RWPE2 (cell line): ENCODE data around the gene OMG.
A peak's percentile ranks its signal among the peaks of the same experiment; 100 is the strongest.
"Not testable (repeated sequence)": the region's sequence is repeated elsewhere in the genome, so short reads cannot be mapped to it uniquely, and the experiment has no call there.

Experiments used
- ATAC-seq: fragments of 200-7000 bp; cut with Tn5 transposase; 3 replicates; pipeline ENCODE4 v1.9.1; 2021; ENCODE audit warnings: low read depth
- DNase-seq: peaks from one replicate; pipeline ENCODE4 v3.0.0-alpha.2; 2020; ENCODE audit warnings: low spot score
- H3K27ac ChIP-seq: fragments of 450-650 bp; 2 replicates; pipeline ENCODE4 v1.5.1; 2017; ENCODE audit warnings: mild to moderate bottlenecking; ENCODE audit not compliant: poor library complexity, severe bottlenecking
- H3K27me3 ChIP-seq: fragments of 250-450 bp; sonication (Bioruptor Pico); 2 replicates; pipeline ENCODE4 v1.5.1; 2021; ENCODE audit warnings: mild to moderate bottlenecking, moderate library complexity; ENCODE audit not compliant: insufficient read depth, poor library complexity, severe bottlenecking
- H3K36me3 ChIP-seq: fragments of 250-450 bp; sonication (Bioruptor Pico); 2 replicates; pipeline ENCODE4 v1.5.1; 2020; ENCODE audit warnings: low read depth, mild to moderate bottlenecking, moderate library complexity
- H3K4me1 ChIP-seq: fragments of 250-450 bp; sonication (Bioruptor Pico); 2 replicates; pipeline ENCODE4 v1.5.1; 2021; ENCODE audit warnings: mild to moderate bottlenecking, moderate library complexity; ENCODE audit not compliant: insufficient read depth, poor library complexity, severe bottlenecking
- H3K4me3 ChIP-seq: fragments of 250-450 bp; sonication (Bioruptor Pico); 2 replicates; pipeline ENCODE4 v1.5.1; 2021; ENCODE audit warnings: mild to moderate bottlenecking, moderate library complexity; ENCODE audit not compliant: severe bottlenecking
- H3K9me3 ChIP-seq: fragments of 250-450 bp; sonication (Bioruptor Pico); 2 replicates; pipeline ENCODE4 v1.5.1; 2021; ENCODE audit warnings: mild to moderate bottlenecking, moderate library complexity; ENCODE audit not compliant: severe bottlenecking
- CTCF ChIP-seq: fragments of 450-650 bp; IDR thresholded peaks from one replicate; pipeline ENCODE4 v1.5.1; 2017; ENCODE audit warnings: mild to moderate bottlenecking, moderate library complexity; ENCODE audit not compliant: poor library complexity, severe bottlenecking

The OMG gene

GRCh38 chr17:31272236-31272635, 24.8 kb downstream of the OMG start:
- H3K4me1 ChIP-seq: peaks cover 44% of the 10 kb centered on the region
- no peak overlapping the region for H3K4me3 ChIP-seq
- no peak for ATAC-seq

GRCh38 chr17:31269578-31269983, 27.5 kb downstream of the OMG start:
- H3K4me1 ChIP-seq: peaks cover 38% of the 10 kb centered on the region
- no peaks in the 10 kb centered on the region for H3K27me3 ChIP-seq
- H3K36me3 ChIP-seq: peaks cover 39% of the 10 kb centered on the region
- no peak overlapping the region for H3K4me3 ChIP-seq
- TF ChIP-seq CTCF: no peak
- no peaks in the 10 kb centered on the region for H3K9me3 ChIP-seq
- peak overlapping the region; percentile 79 for H3K27ac ChIP-seq
- ATAC-seq: peak; percentile 95
- peak; percentile 58 for DNase-seq

More at GRCh38 chr17:31272236-31272635, 24.8 kb downstream of the OMG start:
- Histone ChIP-seq H3K27ac (no peak overlapping the region), H3K9me3 (no peaks in the 10 kb centered on the region), H3K27me3 (no peaks in the 10 kb centered on the region), H3K36me3 (peaks cover 48% of the 10 kb centered on the region)
- no peak for DNase-seq
- TF ChIP-seq CTCF: no peak

GRCh38 chr17:31269036-31269577, 27.9 kb downstream of the OMG start:
- Histone ChIP-seq H3K4me1 (peaks cover 33% of the 10 kb centered on the region), H3K4me3 (no peak overlapping the region), H3K36me3 (peaks cover 41% of the 10 kb centered on the region), H3K27ac (peak overlapping the region; percentile 79), H3K9me3 (no peaks in the 10 kb centered on the region), H3K27me3 (no peaks in the 10 kb centered on the region)
- no peak for DNase-seq
- ATAC-seq: no peak
- TF ChIP-seq CTCF: no peak

GRCh38 chr17:31266042-31266441, 31.0 kb downstream of the OMG start:
- Histone ChIP-seq H3K4me1 (peaks cover 24% of the 10 kb centered on the region), H3K9me3 (no peaks in the 10 kb centered on the region), H3K27ac (no peak overlapping the region), H3K36me3 (peaks cover 46% of the 10 kb centered on the region), H3K27me3 (no peaks in the 10 kb centered on the region), H3K4me3 (no peak overlapping the region)
- no peak for ATAC-seq
- peak; percentile 43 for TF ChIP-seq CTCF
- DNase-seq: no peak

GRCh38 chr17:31262923-31263322, 34.1 kb downstream of the OMG start:
- ATAC-seq, DNase-seq, H3K27ac ChIP-seq, H3K9me3 ChIP-seq, H3K27me3 ChIP-seq, H3K4me3 ChIP-seq, H3K4me1 ChIP-seq: not testable (repeated sequence)
- H3K36me3 ChIP-seq: peaks cover 66% of the 10 kb centered on the region
